ENCODE measurements around the gene SLC25A31. TPM values are rescaled to one million over a fixed set of nuclear protein-coding genes. Genes with fewer than 3 reads are reported as not detected.
A peak's percentile ranks its signal among the peaks of the same experiment; 100 is the strongest.

The SLC25A31 gene
- polyA plus RNA-seq = not detected
- long read RNA-seq, donor 1 = 0 reads
- long read RNA-seq, donor 2 = 0 reads
- long read RNA-seq, donor 3 = 0 reads
- long read RNA-seq, donor 4 = 0 reads
- long read RNA-seq, donor 5 = 0 reads
- long read RNA-seq, donor 6 = 0 reads
- long read RNA-seq, donor 7 = 0 reads
- long read RNA-seq, donor 8 = 0 reads
- long read RNA-seq, donor 9 = 0 reads
- long read RNA-seq, donor 10, partial matches to known transcripts = 7 of 7 reads
- long read RNA-seq, donor 10, other reads (novel, unspliced or antisense) = 0 of 7 reads

DNA sequence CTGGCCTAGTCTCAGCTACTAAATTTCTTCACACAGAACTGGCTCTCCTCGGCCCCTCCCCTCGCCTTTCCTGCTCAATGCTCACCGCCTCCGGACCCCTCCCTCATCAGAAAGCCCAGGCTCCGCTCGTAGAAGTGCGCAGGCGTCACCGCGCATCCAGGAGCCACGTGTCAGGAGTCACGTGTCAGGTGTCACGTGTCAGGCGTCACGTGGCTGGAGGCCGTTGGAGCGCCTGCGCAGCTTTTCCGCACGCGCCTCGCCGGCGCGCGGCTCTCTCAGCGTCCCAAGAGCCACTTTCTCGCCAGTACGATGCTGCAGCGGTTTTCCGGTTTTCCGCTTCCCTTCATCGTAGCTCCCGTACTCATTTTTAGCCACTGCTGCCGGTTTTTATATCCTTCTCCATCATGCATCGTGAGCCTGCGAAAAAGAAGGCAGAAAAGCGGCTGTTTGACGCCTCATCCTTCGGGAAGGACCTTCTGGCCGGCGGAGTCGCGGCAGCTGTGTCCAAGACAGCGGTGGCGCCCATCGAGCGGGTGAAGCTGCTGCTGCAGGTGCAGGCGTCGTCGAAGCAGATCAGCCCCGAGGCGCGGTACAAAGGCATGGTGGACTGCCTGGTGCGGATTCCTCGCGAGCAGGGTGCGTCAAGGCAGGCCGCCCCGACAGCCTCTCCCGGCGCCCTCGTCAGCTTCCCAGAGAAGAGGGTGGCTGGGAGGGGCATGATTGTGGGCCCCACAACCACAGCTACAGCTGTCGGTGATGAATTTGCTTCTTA lies at the start of gene SLC25A31:
Gene SLC25A31 (plus strand): TSS at position 259 of the 772 bp plus-strand sequence. CDS start 146 bp downstream, at position 405.
- FAIRE-seq (no peak), DNase-seq (no peak)
- H3K4me1 ChIP-seq (ENCODE audit: control insufficient read depth in 3 of 3, insufficient read depth in 2 of 3, low read depth in 1 of 3, low read length in 2 of 3) = no peaks in the 10 kb centered on the region
- H3K4me3 ChIP-seq (ENCODE audit: low read depth in 1 of 3, low read length in 3 of 3) = no peak within 1 kb of the TSS
- no peaks in the 10 kb centered on the region for H3K36me3 ChIP-seq (ENCODE audit: control insufficient read depth in 3 of 3, insufficient read depth in 2 of 3, low read depth in 1 of 3, low read length in 3 of 3)
- no peaks in the 10 kb centered on the region for H3K27me3 ChIP-seq (ENCODE audit: control insufficient read depth in 3 of 3, insufficient read depth in 3 of 3, low read length in 3 of 3)
- H3K27ac ChIP-seq (ENCODE audit: low read depth in 1 of 3, low read length in 2 of 3) = no peak within 1 kb of the TSS
- WGBS, 3 donors = 96 to 97% (median 96%) methylated on average over 64 of the region's 64 CpGs
- no peaks in the 10 kb centered on the region for H3K9me3 ChIP-seq (ENCODE audit: control insufficient read depth in 2 of 2, insufficient read depth in 1 of 2, low read depth in 1 of 2, low read length in 1 of 2)

DNA sequence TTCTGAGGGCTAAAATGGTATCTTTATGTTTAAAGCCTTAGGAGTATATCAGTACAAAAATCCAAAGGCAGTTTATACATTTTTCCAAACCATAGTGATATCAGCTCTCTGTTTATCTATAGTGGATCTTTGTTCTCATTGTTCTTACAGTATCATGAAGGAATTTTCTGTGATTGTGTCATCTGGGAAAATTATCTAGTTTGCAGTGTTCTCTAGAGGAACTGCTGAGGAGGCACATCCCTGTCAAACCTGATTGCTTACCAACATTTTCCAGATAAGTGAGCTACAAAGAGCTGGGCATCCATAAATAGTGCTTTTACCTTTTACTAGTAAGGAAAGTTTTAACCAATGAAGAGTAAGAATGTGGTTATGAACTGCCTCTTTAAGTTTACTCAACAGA lies 44.9 kb upstream of the SLC25A31 start:
- H3K4me1 ChIP-seq (ENCODE audit: control insufficient read depth in 3 of 3, insufficient read depth in 2 of 3, low read depth in 1 of 3, low read length in 2 of 3) = no peaks in the 10 kb centered on the region
- H3K9me3 ChIP-seq (ENCODE audit: control insufficient read depth in 2 of 2, insufficient read depth in 1 of 2, low read depth in 1 of 2, low read length in 1 of 2) = no peaks in the 10 kb centered on the region
- no peak overlapping the region for H3K27ac ChIP-seq (ENCODE audit: low read depth in 1 of 3, low read length in 2 of 3)
- FAIRE-seq (no peak), DNase-seq (no peak)
- no peak overlapping the region for H3K4me3 ChIP-seq (ENCODE audit: low read depth in 1 of 3, low read length in 3 of 3)
- peaks cover 0 to 9% (median 0%) of the 10 kb centered on the region in 3 donors for H3K36me3 ChIP-seq (ENCODE audit: control insufficient read depth in 3 of 3, insufficient read depth in 2 of 3, low read depth in 1 of 3, low read length in 3 of 3)
- H3K27me3 ChIP-seq (ENCODE audit: control insufficient read depth in 3 of 3, insufficient read depth in 3 of 3, low read length in 3 of 3) = no peaks in the 10 kb centered on the region

DNA sequence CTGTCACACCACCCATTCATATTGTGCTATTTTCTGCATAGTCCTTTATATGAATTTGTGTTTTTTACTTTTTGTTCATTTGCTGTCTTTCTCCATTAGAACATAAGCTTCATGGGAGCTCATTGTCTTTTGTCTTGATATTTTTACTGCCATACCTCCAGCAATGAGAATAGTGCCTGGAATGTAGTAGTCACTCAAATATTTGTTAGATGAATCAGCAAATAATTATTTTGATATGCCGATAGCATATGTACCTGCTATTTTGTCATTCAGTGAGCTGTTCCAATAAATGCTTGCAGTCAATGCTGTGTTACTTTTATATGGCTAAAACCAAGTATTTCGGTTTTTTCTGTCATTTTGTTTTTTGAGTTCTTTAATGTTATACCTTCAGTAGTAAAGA lies 43.5 kb upstream of the SLC25A31 start:
- Histone ChIP-seq H3K9me3 (ENCODE audit: control insufficient read depth in 2 of 2, insufficient read depth in 1 of 2, low read depth in 1 of 2, low read length in 1 of 2) (no peaks in the 10 kb centered on the region), H3K36me3 (ENCODE audit: control insufficient read depth in 3 of 3, insufficient read depth in 2 of 3, low read depth in 1 of 3, low read length in 3 of 3) (peaks cover 0 to 9% (median 0%) of the 10 kb centered on the region in 3 donors), H3K4me3 (ENCODE audit: low read depth in 1 of 3, low read length in 3 of 3) (no peak overlapping the region), H3K27ac (ENCODE audit: low read depth in 1 of 3, low read length in 2 of 3) (no peak overlapping the region), H3K4me1 (ENCODE audit: control insufficient read depth in 3 of 3, insufficient read depth in 2 of 3, low read depth in 1 of 3, low read length in 2 of 3) (no peaks in the 10 kb centered on the region), H3K27me3 (ENCODE audit: control insufficient read depth in 3 of 3, insufficient read depth in 3 of 3, low read length in 3 of 3) (no peaks in the 10 kb centered on the region)
- WGBS, 3 donors = 74 to 95% (median 84%) methylated on average over 2 of the region's 2 CpGs
- no peak for DNase-seq
- no peak for FAIRE-seq

DNA sequence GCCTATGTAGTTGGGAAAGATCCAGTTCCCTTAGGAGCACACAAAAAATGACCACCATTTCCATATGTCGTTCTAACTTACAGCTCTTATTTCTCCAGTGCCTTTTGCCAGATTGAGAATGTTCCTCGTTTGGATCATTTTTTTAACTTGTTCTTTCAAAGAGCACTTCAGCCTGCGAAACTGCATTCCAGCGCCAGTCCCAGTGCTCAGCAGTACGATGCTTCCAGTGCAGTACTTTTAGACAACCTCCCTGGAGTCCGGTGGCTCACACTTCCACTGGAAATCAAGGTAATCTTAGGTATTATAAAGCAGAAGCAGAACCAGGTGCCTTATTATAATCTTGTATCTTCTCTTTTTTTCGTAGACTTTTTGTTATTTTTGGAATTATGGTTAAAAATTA lies 42.6 kb upstream of the SLC25A31 start:
- DNase-seq = no peak
- Histone ChIP-seq H3K4me1 (ENCODE audit: control insufficient read depth in 3 of 3, insufficient read depth in 2 of 3, low read depth in 1 of 3, low read length in 2 of 3) (no peaks in the 10 kb centered on the region), H3K4me3 (ENCODE audit: low read depth in 1 of 3, low read length in 3 of 3) (no peak overlapping the region), H3K36me3 (ENCODE audit: control insufficient read depth in 3 of 3, insufficient read depth in 2 of 3, low read depth in 1 of 3, low read length in 3 of 3) (peaks cover 0 to 9% (median 0%) of the 10 kb centered on the region in 3 donors), H3K27ac (ENCODE audit: low read depth in 1 of 3, low read length in 2 of 3) (no peak overlapping the region), H3K27me3 (ENCODE audit: control insufficient read depth in 3 of 3, insufficient read depth in 3 of 3, low read length in 3 of 3) (no peaks in the 10 kb centered on the region), H3K9me3 (ENCODE audit: control insufficient read depth in 2 of 2, insufficient read depth in 1 of 2, low read depth in 1 of 2, low read length in 1 of 2) (no peaks in the 10 kb centered on the region)
- whole genome bisulfite sequencing, 3 donors = 86 to 90% (median 88%) methylated on average over 7 of the region's 7 CpGs
- no peak for FAIRE-seq

DNA sequence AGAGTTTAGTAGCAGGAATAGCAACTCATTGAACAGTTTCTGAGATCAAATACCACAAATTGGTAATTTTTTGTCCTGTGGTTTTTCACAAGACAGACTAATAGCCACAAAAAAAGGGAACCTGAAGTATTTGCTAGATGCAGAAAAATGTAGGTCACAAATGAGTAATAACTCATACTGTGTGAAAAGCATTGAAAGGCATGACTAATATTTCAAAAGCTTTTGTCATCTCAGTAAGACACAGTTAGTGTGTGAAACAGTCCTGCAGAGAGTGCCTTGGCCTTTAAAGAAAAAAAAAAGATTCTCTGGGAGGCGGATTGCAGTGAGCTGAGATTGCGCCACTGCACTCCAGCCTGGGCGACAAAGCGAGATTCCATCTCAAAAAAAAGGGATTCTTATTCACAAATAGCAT lies 31.4 kb upstream of the SLC25A31 start:
- no peak for DNase-seq
- H3K36me3 ChIP-seq (ENCODE audit: control insufficient read depth in 3 of 3, insufficient read depth in 2 of 3, low read depth in 1 of 3, low read length in 3 of 3) = no peaks in the 10 kb centered on the region
- WGBS, 3 donors = 81 to 90% (median 85%) methylated on average over 4 of the region's 4 CpGs
- H3K9me3 ChIP-seq (ENCODE audit: control insufficient read depth in 2 of 2, insufficient read depth in 1 of 2, low read depth in 1 of 2, low read length in 1 of 2) = no peaks in the 10 kb centered on the region
- no peak overlapping the region for H3K27ac ChIP-seq (ENCODE audit: low read depth in 1 of 3, low read length in 2 of 3)
- no peak overlapping the region for H3K4me3 ChIP-seq (ENCODE audit: low read depth in 1 of 3, low read length in 3 of 3)
- no peaks in the 10 kb centered on the region for H3K27me3 ChIP-seq (ENCODE audit: control insufficient read depth in 3 of 3, insufficient read depth in 3 of 3, low read length in 3 of 3)
- no peaks in the 10 kb centered on the region for H3K4me1 ChIP-seq (ENCODE audit: control insufficient read depth in 3 of 3, insufficient read depth in 2 of 3, low read depth in 1 of 3, low read length in 2 of 3)
- FAIRE-seq = no peak

DNA sequence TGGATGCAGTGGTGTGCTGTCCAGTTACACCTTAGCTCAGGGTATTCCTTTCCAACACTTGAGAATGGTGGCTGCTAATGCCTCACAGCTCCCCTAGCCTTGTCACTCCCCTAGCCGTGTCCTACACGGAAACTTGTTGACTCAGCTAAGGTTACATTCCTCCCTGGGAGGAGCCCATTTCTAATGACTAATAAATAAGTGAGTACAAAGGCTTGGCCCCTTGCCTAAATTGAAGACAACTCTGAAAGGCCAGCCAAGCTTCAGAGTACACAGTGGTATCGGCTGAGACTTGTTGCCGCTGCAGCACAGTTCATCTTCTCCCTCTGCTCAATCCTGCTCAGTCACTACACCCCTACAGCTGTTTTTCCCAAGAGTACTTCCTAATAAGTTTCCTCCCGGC lies 21.2 kb upstream of the SLC25A31 start:
- no peaks in the 10 kb centered on the region for H3K27me3 ChIP-seq (ENCODE audit: control insufficient read depth in 3 of 3, insufficient read depth in 3 of 3, low read length in 3 of 3)

DNA sequence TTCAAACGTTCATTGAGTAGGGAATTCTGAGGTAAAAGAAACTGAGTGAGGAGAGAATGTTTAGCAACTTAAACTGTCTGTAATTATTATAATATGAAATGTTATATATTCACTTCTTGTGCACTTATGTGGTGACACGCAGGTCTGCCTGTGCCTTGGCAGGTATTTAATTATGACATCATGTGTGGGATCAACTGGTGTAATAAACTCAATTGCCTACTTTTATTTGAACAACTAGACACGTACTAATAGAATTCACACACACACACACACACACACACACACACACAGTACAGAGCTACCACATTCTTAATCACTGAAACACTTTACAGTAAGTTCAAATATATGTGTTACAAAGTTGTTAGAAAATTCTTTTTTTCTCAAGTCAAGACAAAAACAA lies 20.7 kb upstream of the SLC25A31 start:
- WGBS, 3 donors = 16 to 55% (median 41%) methylated on average over 3 of the region's 3 CpGs
- no peaks in the 10 kb centered on the region for H3K27me3 ChIP-seq (ENCODE audit: control insufficient read depth in 3 of 3, insufficient read depth in 3 of 3, low read length in 3 of 3)
- peaks cover 0 to 6% (median 5%) of the 10 kb centered on the region in 3 donors for H3K36me3 ChIP-seq (ENCODE audit: control insufficient read depth in 3 of 3, insufficient read depth in 2 of 3, low read depth in 1 of 3, low read length in 3 of 3)
- FAIRE-seq (no peak), DNase-seq (peak in 1 of 2 donors; percentile 47)
- H3K4me1 ChIP-seq (ENCODE audit: control insufficient read depth in 3 of 3, insufficient read depth in 2 of 3, low read depth in 1 of 3, low read length in 2 of 3) = no peaks in the 10 kb centered on the region
- no peak overlapping the region for H3K4me3 ChIP-seq (ENCODE audit: low read depth in 1 of 3, low read length in 3 of 3)
- H3K9me3 ChIP-seq (ENCODE audit: control insufficient read depth in 2 of 2, insufficient read depth in 1 of 2, low read depth in 1 of 2, low read length in 1 of 2) = no peaks in the 10 kb centered on the region
- peak overlapping the region in 1 of 3 donors; percentile 32 for H3K27ac ChIP-seq (ENCODE audit: low read depth in 1 of 3, low read length in 2 of 3)

More for the DNA sequence above, 21.2 kb upstream of the SLC25A31 start:
- Histone ChIP-seq H3K9me3 (ENCODE audit: control insufficient read depth in 2 of 2, insufficient read depth in 1 of 2, low read depth in 1 of 2, low read length in 1 of 2) (no peaks in the 10 kb centered on the region), H3K27ac (ENCODE audit: low read depth in 1 of 3, low read length in 2 of 3) (peak overlapping the region in 1 of 3 donors; percentile 32), H3K4me1 (ENCODE audit: control insufficient read depth in 3 of 3, insufficient read depth in 2 of 3, low read depth in 1 of 3, low read length in 2 of 3) (no peaks in the 10 kb centered on the region), H3K4me3 (ENCODE audit: low read depth in 1 of 3, low read length in 3 of 3) (no peak overlapping the region), H3K36me3 (ENCODE audit: control insufficient read depth in 3 of 3, insufficient read depth in 2 of 3, low read depth in 1 of 3, low read length in 3 of 3) (peaks cover 0 to 6% (median 5%) of the 10 kb centered on the region in 3 donors)
- no peak for FAIRE-seq
- 14 to 49% (median 32%) methylated on average over 5 of the region's 5 CpGs for WGBS, 3 donors
- peak; percentile 33 to 95 for DNase-seq

DNA sequence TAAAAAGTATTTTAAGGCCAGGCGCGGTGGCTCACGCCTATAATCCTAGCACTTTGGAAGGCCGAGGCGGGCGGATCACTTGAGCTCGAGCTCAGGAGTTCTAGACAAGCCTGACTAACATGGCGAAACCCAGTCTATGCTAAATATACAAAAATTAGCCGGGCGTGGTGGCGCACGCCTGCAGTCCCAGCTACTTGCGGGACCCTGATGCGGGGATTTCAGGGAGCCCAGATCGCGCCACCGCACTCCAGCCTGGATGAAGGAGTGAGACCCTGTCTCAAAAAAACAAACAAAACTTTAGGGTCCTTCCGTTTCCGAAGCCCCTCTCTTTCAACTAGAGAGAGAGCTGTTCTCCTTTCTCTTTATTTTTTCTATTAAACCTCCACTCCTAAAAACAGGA lies 1.2 kb downstream of the SLC25A31 start:
- DNase-seq (no peak), FAIRE-seq (no peak)
- no peaks in the 10 kb centered on the region for H3K27me3 ChIP-seq (ENCODE audit: control insufficient read depth in 3 of 3, insufficient read depth in 3 of 3, low read length in 3 of 3)
- 93 to 95% (median 94%) methylated on average over 19 of the region's 19 CpGs for WGBS, 3 donors
- no peaks in the 10 kb centered on the region for H3K4me1 ChIP-seq (ENCODE audit: control insufficient read depth in 3 of 3, insufficient read depth in 2 of 3, low read depth in 1 of 3, low read length in 2 of 3)
- H3K27ac ChIP-seq (ENCODE audit: low read depth in 1 of 3, low read length in 2 of 3) = no peak overlapping the region
- H3K4me3 ChIP-seq (ENCODE audit: low read depth in 1 of 3, low read length in 3 of 3) = no peak overlapping the region
- H3K36me3 ChIP-seq (ENCODE audit: control insufficient read depth in 3 of 3, insufficient read depth in 2 of 3, low read depth in 1 of 3, low read length in 3 of 3) = no peaks in the 10 kb centered on the region
- no peaks in the 10 kb centered on the region for H3K9me3 ChIP-seq (ENCODE audit: control insufficient read depth in 2 of 2, insufficient read depth in 1 of 2, low read depth in 1 of 2, low read length in 1 of 2)
